ENCODE data around the gene RSU1.
"Not testable (repeated sequence)": the region's sequence is repeated elsewhere in the genome, so short reads cannot be mapped to it uniquely, and the experiment has no call there.

Gene RSU1

DNA sequence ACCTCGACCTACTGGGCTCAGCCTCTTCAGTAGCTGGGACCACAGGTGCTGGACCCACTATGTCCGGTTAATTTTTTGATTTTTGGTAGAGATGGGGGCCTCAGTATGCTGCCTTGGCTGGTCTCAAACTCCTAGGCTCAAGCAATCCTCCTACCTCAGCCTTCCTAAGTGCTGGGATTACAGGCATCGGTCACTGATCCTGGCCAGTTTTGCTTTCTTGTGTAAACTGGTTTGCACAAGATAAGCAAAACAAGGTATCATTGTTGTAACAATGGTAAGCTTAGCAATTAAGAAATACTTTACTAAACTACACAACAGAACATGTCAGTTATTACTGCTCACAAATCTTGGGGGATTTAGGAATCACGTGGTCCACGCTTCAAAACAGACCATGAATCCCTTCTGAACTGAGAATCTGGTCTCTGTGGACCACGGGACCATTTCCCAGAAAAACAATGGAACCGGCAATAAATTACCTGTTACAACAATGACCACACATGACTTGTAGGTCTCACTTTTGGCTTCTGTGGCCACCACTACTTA is 36.8 kb downstream of the RSU1 start:
- DNase-seq (ENCODE audit: low spot score) = no peak

DNA sequence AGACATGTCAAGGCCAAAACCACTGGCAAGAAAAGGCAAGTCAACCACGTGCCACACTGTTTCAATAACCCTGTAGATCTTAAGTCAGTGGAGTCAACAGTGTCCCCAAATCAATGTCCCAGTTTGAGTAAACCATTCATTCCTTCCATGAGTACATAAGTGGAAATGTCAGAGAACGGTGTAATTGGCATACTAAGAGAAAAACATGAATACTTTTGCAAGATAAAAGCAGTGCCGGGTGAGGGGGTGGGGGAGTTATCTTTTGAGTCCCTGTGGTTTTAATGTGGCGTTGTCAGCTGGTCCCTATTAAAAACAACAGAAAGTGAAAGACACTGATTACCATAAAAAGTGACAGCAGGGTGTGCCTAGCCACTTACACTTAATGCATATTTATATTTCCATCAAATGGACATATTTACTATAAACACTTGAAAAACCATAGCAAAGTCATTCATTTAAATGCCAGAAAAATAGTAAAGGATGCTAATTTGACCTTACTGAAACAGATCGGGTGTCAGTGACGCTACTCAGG is 37.8 kb downstream of the RSU1 start:
- DNase-seq (ENCODE audit: low spot score) = no peak

DNA sequence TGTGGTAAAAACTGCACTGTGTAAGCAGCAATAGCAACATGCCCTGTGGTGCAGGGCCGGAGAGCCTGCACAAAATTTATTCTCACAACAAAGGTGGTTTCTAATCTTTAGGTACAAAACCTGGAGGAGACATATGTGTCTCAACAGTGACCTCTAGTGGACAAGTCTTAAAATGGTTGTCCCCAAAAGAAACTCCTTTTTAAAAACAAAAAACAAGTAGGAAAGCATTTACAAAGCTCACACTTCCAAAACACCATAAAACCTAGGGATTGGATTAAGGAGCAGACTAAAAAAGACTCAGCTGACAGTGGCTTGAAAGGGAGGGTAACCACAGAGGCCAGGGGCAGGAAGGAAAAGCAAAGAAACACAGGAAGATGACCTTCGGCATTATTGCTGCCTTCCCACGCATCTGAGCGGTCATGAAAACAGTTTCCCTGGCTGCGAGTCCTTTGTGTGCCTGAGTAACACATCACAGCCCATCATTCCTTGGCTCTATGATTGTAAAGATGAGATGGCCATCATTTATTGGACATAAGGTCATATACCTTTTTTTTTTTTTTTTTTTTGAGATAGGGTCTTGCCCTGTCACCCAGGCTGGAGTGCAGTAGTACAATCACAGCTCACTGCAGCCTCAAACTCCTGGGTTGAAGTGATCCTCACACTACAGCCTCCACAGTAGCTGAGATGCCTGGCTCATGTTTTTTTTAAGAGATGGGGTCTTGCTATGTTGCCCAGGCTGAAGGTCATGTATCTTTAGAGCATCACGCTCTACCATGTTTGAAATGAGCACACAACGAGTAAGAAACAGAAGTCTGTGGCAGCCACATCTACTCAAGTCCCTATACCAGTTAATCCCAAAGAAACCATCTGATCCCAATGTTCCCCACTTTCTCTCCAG is 39.5 kb downstream of the RSU1 start:
- peak; percentile 68 for DNase-seq (ENCODE audit: low spot score)

- DNase-seq (ENCODE audit: low spot score) = no peak
Measured at GRCh38 chr10:16776896-16777295, 40.3 kb downstream of the RSU1 start.

- no peak for DNase-seq (ENCODE audit: low spot score)
Measured at GRCh38 chr10:16773334-16773733, 43.9 kb downstream of the RSU1 start.

GRCh38 chr10:16770670-16771069 is 46.6 kb downstream of the RSU1 start:
- no peak for DNase-seq (ENCODE audit: low spot score)

GRCh38 chr10:16770141-16770540 is 47.1 kb downstream of the RSU1 start:
- no peak for DNase-seq (ENCODE audit: low spot score)

DNA sequence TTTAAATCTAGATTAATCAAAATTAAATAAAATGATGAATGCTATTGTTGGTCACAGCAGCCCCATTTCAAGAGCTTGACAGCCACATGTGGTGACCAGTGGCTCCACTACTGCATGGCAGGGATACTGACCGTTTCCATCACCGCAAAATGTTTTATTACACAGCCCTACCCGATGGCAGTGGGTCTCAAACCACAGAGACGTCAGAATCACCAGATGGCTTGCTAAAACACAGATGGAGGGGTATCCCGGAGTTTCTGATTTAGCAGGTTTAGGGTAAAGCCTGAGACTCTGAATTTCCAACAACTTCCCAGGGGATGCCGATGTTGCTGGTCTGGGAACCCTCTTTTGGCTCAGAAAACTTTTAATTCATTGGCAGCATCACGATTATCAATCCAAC is 47.9 kb downstream of the RSU1 start:
- no peak for DNase-seq (ENCODE audit: low spot score)

GRCh38 chr10:16768702-16769101 is 48.5 kb downstream of the RSU1 start:
- no peak for DNase-seq (ENCODE audit: low spot score)

- no peak for DNase-seq (ENCODE audit: low spot score)
Measured at GRCh38 chr10:16765509-16766375, 51.5 kb downstream of the RSU1 start.

- DNase-seq (ENCODE audit: low spot score) = no peak
Measured at GRCh38 chr10:16761300-16761699, 55.9 kb downstream of the RSU1 start.

DNA sequence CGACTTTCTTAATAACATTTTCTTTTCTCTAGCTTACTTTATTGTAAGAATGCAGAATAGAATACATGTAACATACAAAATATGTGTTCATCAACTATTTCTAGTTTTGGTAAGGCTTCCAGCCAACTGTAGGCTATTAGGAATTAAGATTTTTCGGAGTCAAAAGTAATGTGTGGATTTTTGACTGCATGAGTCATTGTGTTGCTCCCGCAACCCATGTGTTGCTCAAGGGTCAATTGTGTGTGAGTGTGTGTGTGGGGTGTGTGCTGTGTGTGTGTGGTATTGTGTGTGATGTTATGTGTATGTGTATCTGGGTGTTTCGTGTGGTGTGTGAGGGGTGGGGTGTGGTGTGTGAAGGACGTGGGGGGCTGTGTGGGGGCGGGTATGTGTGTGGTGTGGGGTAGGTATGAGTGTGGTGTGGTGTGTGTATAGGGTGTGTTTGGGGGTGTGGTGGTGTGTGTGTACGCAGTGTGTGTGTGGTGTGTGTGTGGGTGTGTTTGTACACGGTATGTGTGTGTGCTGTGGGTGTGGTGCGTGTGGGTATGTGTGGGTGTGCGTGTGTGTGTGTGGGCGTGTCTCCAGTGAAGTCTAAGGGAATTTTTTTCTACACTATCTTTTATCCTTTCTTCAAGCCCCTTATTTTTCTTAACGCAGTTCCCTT is 60.5 kb downstream of the RSU1 start:
- no peak for DNase-seq (ENCODE audit: low spot score)

DNA sequence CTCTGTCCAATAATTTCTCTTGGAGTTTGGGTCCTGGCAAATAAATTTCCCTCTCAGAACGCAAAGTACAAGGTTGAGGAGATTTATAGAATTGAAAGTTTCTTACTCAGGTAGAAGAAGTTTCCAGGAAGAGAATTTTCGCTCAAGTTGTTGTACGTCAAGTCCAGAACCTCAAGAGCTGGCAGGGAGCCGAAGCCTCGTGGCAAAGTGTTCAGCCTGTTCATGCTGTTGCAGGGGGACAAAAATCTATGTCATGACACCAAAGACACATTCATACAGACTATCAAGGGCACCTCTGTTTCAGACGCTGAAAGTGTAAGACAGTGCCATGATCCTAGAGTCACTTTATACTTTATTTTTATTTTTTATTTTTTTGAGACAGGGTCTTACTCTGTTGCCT is 62.5 kb downstream of the RSU1 start:
- DNase-seq (ENCODE audit: low spot score) = no peak

GRCh38 chr10:16752849-16753248 is 64.4 kb downstream of the RSU1 start:
- not testable (repeated sequence) for DNase-seq (ENCODE audit: low spot score)

DNA sequence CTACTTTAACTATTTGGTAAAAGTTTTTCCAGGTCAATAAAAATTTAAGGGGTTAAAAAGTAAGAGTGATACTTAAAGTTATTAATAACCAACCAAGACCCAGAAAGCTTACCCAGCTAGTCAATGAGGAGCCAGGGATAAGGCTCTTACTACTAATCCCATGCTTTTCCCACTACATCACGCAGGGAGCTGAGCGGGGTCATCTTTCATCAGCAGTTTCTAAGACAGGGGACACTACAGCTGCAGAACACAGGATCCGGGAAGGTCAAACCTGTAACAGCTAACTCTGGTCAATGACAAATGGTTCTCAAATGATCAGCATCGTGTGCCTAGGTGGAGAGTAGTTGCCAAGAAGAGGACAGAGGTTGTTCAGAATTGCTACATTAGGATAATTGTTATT is 65.1 kb downstream of the RSU1 start:
- no peak for DNase-seq (ENCODE audit: low spot score)

- DNase-seq (ENCODE audit: low spot score) = no peak
Measured at GRCh38 chr10:16751244-16751643, 66.0 kb downstream of the RSU1 start.

- DNase-seq (ENCODE audit: low spot score) = no peak
Measured at GRCh38 chr10:16750461-16750860, 66.8 kb downstream of the RSU1 start.

GRCh38 chr10:16748749-16749148 is 68.5 kb downstream of the RSU1 start:
- DNase-seq (ENCODE audit: low spot score) = no peak

- DNase-seq (ENCODE audit: low spot score) = no peak
Measured at GRCh38 chr10:16746856-16747255, 70.4 kb downstream of the RSU1 start.

GRCh38 chr10:16745061-16745460 is 72.2 kb downstream of the RSU1 start:
- DNase-seq (ENCODE audit: low spot score) = no peak

DNA sequence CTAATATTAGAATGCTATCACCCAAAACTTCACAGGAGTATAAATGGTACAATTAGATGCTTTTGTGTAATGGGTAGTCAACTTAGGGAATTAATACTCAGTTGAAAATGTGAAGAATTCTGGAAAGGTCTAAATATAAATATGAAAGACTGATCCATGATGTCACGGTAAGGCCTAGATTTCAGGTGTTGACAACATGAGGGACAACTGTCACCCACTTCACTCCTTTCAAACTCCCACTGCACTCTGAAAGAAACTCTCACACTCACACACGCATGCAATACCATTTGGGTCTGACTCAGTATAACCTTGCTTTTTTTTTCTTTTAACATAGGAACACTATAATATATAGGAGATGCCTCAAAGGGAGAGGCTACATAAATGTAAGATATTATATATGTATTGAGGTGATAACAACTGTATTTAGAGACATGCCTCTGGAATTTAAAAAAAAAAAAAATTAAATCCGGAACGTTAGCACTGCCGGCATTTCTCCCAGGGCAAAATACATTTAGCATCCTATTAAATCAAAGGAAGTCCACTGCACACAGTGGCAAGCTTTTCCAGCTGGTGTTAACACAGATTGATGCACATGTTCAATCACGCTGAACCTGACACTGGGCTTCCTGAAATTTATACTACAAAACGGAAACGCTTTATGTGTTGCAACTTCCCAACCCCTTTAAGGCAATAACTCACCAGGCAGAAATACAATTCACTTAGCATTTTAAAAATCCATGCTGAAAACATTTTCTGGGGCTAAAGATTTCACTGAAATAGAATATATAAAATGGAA is 74.9 kb downstream of the RSU1 start:
- no peak for DNase-seq (ENCODE audit: low spot score)

All from kidney tubule cell (primary cell).